ENCODE measurements around the gene BMPER.

Gene BMPER

DNA sequence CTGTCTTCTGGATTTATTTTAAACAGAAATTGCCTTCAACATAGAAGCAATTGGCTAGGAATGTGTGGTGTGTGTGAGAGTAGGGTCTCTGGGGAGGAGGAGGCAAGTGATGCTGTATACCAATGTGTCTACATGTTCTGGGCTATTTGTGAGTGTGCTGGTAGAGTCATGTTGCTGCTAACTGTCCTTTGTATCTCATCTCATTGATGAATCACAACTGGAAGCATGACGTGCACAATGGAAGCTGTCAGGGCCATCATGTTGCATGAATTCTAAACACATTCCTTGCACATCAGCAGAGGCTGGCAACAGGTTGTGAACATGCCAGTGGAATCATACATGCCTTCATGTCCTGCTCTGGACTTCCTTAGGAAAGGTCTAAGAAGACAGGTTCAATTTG is 199.7 kb downstream of the BMPER start:
- Histone ChIP-seq H3K4me3 (ENCODE audit: low read depth, low read length) (no peak overlapping the region), H3K27ac (no peak overlapping the region), H3K9me3 (ENCODE audit: severe bottlenecking) (no peaks in the 10 kb centered on the region), H3K36me3 (no peaks in the 10 kb centered on the region), H3K27me3 (ENCODE audit: insufficient read depth, low read depth, severe bottlenecking) (no peaks in the 10 kb centered on the region)
- TF ChIP-seq, protein P1, sequence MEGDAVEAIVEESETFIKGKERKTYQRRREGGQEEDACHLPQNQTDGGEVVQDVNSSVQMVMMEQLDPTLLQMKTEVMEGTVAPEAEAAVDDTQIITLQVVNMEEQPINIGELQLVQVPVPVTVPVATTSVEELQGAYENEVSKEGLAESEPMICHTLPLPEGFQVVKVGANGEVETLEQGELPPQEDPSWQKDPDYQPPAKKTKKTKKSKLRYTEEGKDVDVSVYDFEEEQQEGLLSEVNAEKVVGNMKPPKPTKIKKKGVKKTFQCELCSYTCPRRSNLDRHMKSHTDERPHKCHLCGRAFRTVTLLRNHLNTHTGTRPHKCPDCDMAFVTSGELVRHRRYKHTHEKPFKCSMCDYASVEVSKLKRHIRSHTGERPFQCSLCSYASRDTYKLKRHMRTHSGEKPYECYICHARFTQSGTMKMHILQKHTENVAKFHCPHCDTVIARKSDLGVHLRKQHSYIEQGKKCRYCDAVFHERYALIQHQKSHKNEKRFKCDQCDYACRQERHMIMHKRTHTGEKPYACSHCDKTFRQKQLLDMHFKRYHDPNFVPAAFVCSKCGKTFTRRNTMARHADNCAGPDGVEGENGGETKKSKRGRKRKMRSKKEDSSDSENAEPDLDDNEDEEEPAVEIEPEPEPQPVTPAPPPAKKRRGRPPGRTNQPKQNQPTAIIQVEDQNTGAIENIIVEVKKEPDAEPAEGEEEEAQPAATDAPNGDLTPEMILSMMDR (IDR thresholded peaks at IDR 0.05; ENCODE audit: low read depth, low read length) = no peak
- DNase-seq = no peak

DNA sequence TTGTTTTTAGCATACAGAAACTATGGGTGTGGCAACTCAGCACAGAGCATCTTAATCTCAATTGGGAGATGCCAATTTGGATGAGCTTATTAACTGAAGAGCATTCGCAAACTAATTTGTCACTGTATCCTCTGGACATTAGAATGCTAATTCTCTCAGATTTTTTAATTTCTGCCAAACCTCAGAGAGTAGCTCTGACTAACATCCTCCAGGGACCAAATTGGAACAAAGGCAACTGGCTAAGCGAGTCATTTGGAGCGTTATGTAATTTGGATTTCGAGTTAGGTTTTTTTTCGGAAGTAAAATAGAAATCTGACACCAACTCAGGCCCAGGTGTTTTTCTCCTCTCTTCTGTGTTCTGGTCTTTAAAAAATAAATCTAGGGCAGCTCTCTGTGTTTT is 201.9 kb downstream of the BMPER start:
- H3K27ac ChIP-seq = no peak overlapping the region
- TF ChIP-seq, protein P1 (IDR thresholded peaks at IDR 0.05; ENCODE audit: low read depth, low read length) = no peak
- H3K4me3 ChIP-seq (ENCODE audit: low read depth, low read length) = no peak overlapping the region
- no peaks in the 10 kb centered on the region for H3K9me3 ChIP-seq (ENCODE audit: severe bottlenecking)
- no peaks in the 10 kb centered on the region for H3K36me3 ChIP-seq
- no peak for DNase-seq
- no peaks in the 10 kb centered on the region for H3K27me3 ChIP-seq (ENCODE audit: insufficient read depth, low read depth, severe bottlenecking)

DNA sequence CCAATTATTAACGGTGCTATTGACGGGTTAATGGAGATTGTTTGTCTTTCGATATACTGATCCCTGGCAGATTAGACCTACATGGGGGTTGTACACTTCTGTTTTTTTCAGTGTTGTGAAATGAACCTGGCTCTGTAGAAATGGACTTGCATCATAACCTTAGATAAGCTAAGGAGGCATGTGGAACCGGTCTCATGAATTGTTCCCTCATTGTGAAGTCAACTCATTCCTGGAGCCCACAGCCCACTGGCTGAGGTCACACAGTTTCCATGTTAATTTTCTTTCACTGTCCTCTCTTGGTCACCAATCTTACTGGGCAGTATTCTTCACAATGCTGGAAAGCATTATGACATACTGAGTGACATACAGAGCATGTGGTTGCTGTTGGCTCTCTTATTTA is 202.8 kb downstream of the BMPER start:
- no peak for DNase-seq

DNA sequence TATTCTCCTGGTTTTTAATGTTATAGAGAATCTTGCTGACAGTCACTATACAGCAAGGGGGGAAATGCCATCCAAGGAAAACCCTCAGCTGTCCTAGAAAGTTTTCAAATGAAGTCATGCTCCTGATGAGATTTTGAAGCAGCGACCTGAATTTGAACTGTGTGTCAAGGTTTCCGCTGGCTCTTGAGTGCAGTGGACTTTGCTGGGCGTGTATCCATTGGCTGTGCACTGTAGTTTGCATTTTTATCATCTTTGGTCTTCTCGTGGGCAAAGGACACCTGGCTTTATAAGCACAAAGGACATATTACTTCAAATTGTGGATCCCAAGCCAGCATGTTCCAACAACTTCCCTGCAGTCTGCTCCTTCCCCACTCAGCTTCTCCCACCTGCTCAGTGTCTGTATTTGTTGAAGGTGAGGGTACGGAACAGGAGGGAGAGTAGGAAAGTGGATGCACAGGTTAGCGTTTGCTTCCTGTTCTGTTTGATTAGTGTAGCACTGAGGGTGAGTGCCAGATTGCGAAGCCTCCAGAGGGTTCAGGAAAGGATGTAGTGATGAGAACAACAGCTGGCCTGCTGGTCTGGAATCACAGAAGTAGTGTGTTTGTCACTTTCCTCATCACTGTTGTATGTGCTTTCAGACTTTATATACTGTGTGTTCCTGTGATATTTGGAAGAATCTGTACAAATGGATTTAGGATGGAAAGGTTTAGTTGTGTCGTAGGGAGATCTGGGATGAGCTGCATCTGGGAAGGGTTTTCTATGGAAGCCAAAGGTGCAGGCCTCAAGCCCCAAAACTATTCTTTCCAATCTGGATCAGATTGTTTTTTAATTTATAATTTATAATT is 204.8 kb downstream of the BMPER start:
- no peak for DNase-seq
- H3K9me3 ChIP-seq (ENCODE audit: severe bottlenecking) = no peaks in the 10 kb centered on the region
- no peak overlapping the region for H3K27ac ChIP-seq
- no peak overlapping the region for H3K4me3 ChIP-seq (ENCODE audit: low read depth, low read length)
- H3K36me3 ChIP-seq = no peaks in the 10 kb centered on the region
- TF ChIP-seq, protein P1 (IDR thresholded peaks at IDR 0.05; ENCODE audit: low read depth, low read length) = no peak
- no peaks in the 10 kb centered on the region for H3K27me3 ChIP-seq (ENCODE audit: insufficient read depth, low read depth, severe bottlenecking)

More for the DNA sequence above, 202.8 kb downstream of the BMPER start:
- H3K27me3 ChIP-seq (ENCODE audit: insufficient read depth, low read depth, severe bottlenecking) = no peaks in the 10 kb centered on the region
- TF ChIP-seq, protein P1 (IDR thresholded peaks at IDR 0.05; ENCODE audit: low read depth, low read length) = no peak
- H3K9me3 ChIP-seq (ENCODE audit: severe bottlenecking) = no peaks in the 10 kb centered on the region
- no peak overlapping the region for H3K27ac ChIP-seq
- no peak overlapping the region for H3K4me3 ChIP-seq (ENCODE audit: low read depth, low read length)
- no peaks in the 10 kb centered on the region for H3K36me3 ChIP-seq

DNA sequence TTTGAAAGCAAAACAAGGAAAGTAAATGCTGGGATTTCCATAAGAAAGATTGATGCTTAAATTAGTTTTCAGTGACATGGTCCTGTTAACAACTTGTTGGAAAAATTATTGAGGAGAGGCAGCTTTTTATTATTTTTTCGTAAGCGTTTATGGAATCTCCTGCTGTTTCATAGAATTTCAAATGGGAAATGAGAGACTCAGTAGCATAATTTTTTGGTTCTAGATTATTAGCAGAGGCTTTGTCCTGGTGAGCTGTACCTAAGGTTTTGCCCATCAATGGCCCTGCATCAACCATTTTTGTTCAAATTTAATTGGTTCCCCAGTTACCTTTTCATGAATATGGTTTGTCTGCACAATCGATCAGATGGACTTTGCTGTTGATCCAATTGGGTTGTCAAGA is 205.7 kb downstream of the BMPER start:
- Histone ChIP-seq H3K4me3 (ENCODE audit: low read depth, low read length) (no peak overlapping the region), H3K27me3 (ENCODE audit: insufficient read depth, low read depth, severe bottlenecking) (no peaks in the 10 kb centered on the region), H3K9me3 (ENCODE audit: severe bottlenecking) (no peaks in the 10 kb centered on the region), H3K36me3 (no peaks in the 10 kb centered on the region), H3K27ac (no peak overlapping the region)
- DNase-seq = no peak
- TF ChIP-seq, protein P1 (IDR thresholded peaks at IDR 0.05; ENCODE audit: low read depth, low read length) = no peak

DNA sequence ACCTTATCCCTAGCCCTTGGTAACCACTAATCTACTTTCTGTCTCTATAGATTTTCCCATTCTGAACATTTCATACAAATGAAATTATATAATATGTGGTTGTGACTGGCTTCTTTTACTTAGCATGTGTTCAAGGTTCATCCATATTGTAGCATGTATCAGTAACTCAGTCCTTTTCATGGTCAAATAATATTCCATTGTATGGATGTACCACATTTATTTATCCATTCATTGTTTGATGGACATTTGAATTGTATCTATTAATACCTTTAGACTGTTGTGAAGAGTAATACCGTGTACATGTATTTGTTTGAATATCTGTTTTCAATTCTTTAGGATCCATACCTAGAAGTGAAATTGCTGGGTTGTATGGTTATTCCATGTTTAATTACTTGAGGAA is 210.2 kb downstream of the BMPER start:
- no peak for DNase-seq
- Histone ChIP-seq H3K36me3 (no peaks in the 10 kb centered on the region), H3K27ac (no peak overlapping the region), H3K27me3 (ENCODE audit: insufficient read depth, low read depth, severe bottlenecking) (no peaks in the 10 kb centered on the region), H3K9me3 (ENCODE audit: severe bottlenecking) (no peaks in the 10 kb centered on the region), H3K4me3 (ENCODE audit: low read depth, low read length) (no peak overlapping the region)
- TF ChIP-seq, protein P1 (IDR thresholded peaks at IDR 0.05; ENCODE audit: low read depth, low read length) = no peak
